Stimulated activated CD8-positive, alpha-beta memory T cell treated with anti-CD3 and anti-CD28 coated beads, Interleukin-4, amount 100 ng/mL, for 4 hours (primary cell): ENCODE results near the gene SFTPB.

Experiments
- DNase-seq, 2 donors: peaks; one replicate each; pipeline ENCODE4 v3.0.0-alpha.2; 2020; ENCODE audit warnings: low read depth in 2 of 2, low spot score in 1 of 2

SFTPB gene

DNA sequence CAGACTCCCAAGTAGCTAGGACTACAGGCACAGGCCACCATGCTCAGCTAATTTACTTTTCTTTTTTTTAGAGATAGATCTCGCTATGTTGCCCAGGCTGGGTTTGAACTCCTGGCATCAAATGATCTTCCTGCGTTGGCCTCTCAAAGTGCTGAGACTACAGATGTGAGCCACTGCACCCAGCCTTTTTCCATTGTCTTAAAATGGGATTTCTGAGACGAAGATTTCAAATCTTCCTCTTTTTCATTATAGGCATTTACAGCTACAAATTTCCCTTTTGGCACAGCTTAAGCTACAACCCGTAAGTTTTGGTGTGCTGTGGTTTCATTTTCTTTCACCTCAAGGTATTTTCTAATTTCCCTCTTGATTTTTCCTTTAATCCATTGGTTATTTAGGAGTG is 34.8 kb upstream of the SFTPB start:
- no peak for DNase-seq

DNA sequence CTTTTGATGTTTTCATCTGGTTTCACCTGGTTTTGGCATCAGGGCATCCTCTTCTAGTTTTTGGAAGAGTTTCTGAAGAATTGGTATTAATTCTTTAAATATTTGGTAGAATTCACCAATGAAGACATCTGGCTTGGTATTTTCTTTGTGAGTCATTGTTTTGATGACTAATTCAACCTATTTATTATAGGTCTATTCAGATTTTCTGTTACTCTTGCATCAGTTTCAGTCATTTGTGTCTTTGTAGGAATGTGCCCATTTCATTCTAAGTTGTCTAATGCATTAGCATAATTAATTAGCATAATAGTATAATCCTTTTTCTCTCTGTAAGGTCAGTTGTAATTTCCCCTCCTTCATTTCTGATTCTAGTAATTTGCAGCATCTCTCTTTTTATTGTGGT is 34.2 kb upstream of the SFTPB start:
- DNase-seq = no peak

DNA sequence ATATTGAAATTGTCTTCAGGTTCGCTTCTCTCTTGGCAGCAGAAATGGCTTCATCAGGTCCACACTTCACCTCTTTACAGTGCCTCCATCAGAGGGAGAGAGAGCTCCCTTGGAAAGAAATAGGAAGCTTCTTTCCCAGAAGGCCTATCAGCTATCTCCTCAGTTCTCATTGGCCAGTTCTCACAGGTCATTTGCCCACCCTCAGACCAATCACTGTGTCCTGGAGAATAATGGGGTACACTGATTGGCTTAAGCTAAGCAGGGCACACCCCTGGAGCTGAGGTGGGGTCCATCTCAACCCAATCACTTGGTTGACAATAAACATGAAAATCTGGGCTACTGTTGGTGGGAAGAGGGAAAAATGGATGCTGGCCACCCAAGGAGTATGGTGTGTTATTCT is 31.3 kb upstream of the SFTPB start:
- no peak for DNase-seq

DNA sequence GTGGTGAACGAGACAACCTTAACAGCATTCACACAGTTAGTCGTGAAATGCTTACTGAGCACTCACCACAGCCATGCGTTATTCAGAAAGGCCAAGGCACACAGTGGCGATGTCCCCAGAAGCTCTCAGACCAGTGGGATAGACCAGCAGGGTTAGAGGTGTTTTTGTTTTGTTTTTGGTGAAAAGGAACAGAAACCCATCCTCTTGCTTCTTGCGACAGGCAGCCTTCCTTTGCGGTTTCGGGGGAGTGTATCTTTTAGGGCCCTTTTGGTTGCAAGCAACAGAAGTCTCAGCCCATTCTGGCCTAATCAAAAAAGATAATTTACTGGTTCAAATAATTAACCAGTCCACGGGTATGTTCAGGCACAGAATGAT is 30.9 kb upstream of the SFTPB start:
- DNase-seq = no peak

DNA sequence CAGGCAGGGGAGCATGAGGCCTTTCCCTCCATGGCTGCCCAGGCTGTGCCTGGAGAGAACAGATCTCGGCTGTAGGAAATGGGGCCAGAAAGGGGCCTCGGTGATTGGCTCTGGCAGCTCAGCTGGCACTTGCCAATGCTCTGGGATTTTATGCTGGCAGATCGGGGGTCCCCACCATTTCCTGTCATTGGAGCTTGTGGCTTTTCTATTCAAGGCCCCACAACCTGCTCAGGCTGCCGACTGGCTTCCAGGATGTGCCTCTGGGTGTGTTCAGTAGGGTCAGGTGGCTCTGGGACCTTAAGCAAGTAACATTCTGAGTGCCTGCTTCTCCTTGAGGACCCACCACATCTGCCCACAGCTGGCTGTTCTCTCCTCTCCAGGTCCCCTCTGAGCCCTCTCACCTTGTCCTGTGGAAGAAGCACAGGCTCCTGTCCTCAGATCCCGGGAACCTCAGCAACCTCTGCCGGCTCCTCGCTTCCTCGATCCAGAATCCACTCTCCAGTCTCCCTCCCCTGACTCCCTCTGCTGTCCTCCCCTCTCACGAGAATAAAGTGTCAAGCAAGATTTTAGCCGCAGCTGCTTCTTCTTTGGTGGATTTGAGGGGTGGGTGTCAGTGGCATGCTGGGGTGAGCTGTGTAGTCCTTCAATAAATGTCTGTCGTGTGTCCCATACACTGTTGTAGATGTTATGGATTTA is 30.3 kb upstream of the SFTPB start:
- no peak for DNase-seq

DNA sequence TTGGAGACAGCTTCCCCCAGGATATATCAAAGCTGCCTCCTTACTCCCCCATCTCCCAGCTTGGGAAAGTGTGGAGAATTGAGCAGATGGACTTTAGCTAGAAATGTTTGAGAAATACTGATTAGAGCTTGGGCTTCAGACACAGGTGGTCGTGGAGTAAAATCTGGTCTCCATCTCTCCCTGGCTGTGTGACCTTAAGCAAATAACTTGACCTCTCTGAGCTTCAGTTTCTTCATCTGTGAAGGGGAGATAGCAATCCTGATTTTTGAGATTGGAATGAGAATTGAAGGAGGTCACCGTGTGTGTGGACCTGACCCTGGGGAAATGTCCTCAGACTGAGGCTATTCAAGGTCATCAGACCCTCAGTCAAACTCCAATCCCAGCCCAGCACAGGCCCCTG is 29.7 kb upstream of the SFTPB start:
- DNase-seq = no peak

DNA sequence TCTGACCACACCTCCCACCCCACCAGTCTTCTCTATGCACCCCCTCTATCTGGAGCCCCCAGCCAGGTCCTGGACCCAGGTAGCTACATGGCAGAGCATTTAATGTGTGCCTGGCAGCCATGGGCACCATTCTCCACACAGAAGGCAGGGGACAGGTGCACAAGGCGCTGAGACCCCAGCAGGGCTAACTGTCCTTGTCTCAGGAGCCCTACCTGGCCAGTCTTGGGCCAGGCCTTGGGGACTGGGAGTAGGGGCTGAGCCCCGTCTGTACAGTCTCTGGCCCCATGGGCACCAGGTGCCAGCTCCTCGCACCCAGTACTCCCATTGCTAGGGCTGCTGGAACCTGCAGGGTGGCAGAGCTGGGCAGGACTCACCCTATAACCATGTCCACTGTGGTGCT is 29.1 kb upstream of the SFTPB start:
- no peak for DNase-seq

DNA sequence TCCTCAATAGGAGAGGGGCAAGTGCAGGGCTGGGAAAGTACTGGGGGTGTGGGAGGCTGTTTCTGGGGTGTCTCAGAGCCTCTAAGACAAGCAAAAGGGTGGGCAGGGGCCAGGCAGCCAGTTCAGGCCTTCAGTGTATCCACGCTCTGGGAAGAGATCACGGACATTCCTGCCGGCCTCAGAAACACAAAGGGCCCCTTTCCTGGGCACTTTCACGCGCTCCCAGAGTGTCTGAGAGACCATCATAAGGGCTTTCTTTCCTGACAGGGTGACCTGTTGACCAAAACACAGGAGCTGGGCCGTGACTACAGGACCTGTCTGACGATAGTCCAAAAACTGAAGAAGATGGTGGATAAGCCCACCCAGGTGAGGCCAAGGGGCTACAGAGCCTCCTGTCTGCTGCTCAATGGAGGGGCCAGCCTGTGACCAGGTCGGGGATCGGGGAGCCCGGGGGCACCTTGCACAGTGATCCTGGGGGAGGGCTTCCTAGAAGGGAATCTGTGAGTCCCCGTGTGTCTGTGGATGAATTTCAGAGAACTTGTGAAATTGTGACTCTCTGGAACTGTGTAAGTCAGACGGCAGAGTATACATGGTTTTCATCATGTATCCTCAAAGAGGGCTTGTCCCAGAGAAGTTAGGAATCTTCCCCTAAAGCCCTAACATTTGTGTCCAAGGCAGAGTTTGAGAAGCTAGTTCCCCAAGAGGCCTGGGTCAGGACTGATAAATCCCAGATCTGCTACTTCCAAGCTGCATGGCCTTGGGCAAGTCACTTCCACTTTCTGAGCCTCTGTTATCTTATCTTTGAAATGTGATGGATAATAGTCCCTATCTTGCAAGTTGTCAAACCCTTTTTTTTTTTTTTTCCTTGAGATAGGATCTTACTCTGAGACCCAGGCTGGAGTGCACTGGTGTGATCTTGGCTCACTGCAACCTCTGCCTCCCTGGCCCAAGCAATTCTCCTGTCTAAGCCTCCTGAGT is 28.0 kb upstream of the SFTPB start:
- DNase-seq = no peak

DNA sequence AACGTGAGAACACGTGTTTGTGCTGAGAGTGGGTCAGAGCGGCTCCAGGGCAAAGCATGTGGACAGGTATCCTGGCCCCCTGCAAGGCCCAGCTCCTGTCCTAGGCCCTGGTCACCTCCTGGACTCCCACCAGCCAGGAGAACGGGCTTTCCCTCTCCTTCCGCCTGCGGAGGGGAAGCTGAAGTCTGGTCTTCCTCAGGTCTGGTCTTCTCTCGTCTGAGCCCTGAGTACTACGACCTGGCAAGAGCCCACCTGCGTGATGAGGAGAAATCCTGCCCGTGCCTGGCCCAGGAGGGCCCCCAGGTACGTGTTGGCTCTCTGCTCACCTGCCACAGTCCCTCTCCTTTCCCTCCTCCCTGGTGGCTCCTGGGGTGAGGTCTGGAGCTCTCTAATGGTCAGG is 27.1 kb upstream of the SFTPB start:
- no peak for DNase-seq

DNA sequence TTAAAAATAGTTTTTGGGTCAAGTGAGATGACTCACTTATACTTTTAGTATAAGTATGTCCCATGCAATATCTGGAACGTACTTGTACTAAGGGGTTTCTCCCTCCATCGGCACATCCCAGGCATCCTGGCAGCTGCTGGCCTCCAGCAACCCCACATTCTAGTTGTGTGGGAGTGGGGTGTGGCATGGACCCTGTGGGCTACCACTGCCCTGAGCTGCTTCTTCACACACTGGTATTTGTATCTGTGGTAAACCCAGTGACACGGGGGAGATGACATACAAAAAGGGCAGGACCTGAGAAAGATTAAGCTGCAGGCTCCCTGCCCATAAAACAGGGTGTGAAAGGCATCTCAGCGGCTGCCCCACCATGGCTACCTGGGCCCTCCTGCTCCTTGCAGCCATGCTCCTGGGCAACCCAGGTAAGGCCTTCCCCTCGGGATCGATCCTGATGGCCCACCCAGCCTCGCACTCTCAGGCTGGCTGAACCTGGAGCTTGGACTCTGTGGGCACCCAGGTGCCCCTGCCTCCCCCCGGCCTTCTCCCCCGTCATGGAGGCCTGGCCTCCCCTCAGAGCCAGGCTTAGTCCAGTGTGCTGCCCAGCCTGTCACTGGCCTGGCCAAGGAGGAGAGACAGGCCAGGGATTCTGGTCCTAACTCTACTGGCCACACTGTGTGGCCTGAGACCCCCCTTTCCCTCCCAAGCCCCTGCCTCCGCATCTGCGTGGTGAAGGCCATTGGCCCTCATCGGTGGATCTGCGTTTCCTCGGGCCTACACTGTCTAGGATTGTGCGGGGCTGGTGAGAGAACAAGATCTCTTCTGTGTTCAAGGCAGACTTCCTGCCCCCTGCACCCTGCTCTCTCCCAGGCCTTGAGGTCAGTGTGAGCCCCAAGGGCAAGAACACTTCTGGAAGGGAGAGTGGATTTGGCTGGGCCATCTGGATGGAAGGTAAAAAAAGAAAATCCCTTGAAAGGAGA is 26.3 kb upstream of the SFTPB start, which contains the start of gene GNLY:
GNLY (plus strand) TSS at position 307 of the 974 bp plus-strand sequence; CDS start at position 368, 61 bp downstream.
- DNase-seq = no peak

DNA sequence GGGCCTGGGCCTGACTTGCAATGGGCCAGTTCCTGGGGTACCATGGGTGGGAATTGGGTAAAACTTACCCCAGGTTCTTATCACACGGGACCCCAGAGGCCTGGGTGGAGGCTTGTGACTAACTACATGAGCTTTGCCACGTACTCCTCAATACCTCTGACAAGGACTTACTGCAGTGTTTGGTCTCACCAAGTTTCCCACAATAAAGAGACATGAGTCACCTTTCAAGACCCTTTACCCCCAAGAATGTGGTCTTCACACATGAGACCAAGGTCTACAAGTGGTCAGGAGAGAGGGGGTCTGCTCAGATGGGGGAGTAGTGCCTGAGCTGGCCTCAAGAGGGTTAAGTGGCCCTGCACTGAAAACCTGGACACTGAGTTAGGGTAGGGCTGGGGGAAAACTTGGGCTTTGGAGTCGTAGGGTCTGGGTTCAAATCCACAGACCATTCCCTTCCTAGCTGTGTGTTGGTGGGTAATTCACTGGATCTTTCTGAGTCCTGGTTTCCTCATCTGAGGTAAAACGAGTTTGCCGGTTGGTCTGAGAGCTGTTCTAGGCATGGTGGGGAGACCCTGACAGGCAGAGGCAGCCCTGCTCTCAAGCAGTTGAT is 24.1 kb upstream of the SFTPB start:
- DNase-seq = no peak

DNA sequence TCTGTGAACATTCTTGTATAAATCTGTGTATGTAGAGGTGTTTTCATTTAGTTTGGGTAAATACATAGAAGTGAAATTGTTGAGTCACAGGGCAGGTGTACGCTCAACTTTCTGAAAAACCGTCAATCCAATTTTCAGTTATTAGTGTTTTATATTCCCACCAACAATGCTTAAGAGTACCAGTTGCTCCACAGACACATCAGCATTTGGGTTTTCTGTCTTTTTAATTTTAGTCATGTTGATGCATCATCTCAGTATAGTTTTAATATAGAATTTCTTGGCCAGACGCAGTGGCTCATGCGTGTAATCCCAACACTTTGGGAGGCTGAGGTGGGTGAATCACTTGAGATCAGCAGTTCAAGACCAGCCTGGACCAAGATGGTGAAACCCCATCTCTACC is 22.9 kb upstream of the SFTPB start:
- DNase-seq = no peak

DNA sequence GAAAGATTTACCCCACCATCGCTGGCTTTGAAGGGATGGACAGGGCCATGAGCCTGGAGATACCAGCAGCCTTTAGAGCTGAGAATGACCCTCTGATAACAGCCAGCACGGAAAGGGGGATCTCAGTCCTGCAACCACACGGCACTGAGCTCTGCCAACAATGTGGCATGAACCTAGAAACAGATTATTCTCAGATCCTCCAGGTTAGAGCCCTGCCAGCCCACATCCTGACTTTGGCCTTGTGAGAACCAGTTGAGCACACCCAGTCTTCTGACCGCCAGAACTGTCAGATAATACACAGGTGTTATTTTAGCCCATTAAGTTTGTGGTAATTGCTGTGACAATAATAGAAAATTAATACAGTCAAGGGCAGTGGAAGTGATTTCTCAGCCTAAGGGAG is 16.8 kb upstream of the SFTPB start:
- DNase-seq = no peak

DNA sequence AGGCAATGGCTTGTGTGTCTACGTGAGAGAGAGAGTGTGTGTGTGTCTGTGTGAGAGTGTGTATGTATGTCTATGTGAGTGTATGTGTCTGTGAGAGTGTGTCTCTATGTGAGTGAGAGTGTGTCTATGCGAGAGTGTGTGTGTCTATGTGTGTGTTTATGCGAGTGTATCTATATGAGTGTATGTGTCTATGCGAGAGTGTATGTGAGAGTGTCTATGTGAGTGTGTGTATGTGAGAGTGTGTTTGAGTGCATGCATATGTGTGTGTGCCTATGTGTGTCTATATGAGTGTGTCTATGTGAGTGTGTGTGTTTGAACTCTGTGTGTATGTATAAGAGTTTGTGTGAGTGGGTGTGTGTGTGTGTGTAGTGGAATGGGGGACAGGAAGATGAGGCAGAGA is 16.4 kb upstream of the SFTPB start:
- DNase-seq = no peak

DNA sequence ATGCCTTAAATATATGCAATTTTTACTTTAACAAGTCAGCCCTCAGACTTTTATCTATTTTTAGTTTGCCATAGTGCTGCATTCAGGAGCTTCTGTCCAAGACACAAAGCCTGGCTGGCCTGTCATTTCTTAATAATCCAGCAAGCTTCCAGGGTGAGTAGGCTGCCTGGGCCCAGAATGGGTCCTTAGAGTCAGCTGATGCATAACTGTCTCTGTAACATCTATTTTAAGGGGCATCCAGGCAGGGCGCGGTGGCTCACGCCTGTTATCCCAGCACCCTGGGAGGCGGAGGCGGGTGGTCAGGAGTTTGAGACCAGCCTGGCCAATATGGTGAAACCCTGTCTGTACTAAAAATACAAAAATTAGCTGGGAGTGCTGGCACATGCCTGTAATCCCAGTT is 14.4 kb upstream of the SFTPB start:
- DNase-seq = no peak

DNA sequence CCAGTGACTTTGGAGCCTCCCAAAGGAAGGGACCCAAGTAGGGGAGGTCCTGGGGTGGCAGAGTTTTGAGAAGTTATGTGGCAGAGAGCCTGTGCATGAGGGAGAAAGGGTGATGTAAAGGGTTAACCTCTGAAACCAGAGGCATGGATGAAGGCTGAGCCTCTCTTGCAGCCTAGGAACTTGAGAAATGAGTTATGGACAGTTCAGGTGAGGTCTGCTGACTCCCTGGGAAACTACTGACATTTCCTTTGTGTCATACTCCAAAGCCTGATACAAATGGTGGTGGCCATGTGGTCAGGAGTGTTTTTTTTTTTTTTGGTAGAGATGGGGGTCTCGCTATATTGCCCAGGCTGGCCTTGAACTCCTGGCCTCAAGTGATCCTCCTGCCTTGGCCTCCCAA is 13.8 kb upstream of the SFTPB start:
- DNase-seq = no peak

DNA sequence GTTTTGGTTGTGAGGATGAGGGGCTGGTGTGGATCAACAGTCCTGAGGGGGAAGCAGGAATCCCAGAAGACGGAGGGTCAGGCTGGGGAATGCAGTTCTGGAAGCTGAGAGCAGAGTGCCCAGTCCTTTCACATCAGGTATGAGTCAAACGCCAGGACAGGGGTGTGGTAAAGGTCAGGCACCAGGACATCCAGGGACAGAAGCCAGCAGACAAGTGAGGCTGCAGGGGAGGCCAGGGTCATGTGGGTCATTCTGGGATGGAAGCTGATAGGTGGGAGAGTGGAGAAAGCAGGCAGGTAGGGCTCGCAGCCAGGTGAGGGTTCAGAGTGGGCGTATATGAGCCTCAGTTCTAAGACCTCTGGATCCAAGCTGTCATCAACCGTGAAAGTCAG is 13.4 kb upstream of the SFTPB start:
- no peak for DNase-seq

DNA sequence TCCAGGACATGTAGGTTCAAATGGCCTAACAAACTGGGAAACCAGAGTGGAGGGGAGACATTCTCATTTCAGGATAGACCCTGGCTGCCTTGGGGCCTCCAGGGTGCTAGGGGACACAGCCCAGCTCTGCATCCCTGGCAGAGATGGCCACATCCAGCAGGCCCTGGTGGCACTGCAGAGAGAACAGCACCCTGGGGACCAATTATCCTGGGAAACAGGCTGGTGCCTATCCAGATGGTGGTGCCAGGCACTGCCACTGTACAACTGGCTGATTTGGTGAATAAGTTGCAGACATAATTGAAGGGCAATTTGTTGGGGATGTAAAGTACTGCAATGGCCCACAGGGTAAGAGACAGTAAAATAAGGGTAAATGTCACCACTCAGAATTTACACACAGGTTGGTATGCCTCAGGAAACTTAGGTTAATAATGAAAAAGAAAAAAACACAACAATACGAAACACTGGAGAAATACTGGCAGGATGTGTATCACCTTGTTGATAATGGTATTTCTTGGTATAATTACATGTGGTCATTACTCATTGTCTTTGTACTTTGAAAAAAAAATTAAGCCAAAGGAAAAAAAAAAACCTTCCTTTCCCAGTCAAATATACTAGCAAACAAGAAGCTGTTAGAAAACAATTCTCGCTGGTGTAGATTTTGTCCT is 12.8 kb upstream of the SFTPB start:
- no peak for DNase-seq

DNA sequence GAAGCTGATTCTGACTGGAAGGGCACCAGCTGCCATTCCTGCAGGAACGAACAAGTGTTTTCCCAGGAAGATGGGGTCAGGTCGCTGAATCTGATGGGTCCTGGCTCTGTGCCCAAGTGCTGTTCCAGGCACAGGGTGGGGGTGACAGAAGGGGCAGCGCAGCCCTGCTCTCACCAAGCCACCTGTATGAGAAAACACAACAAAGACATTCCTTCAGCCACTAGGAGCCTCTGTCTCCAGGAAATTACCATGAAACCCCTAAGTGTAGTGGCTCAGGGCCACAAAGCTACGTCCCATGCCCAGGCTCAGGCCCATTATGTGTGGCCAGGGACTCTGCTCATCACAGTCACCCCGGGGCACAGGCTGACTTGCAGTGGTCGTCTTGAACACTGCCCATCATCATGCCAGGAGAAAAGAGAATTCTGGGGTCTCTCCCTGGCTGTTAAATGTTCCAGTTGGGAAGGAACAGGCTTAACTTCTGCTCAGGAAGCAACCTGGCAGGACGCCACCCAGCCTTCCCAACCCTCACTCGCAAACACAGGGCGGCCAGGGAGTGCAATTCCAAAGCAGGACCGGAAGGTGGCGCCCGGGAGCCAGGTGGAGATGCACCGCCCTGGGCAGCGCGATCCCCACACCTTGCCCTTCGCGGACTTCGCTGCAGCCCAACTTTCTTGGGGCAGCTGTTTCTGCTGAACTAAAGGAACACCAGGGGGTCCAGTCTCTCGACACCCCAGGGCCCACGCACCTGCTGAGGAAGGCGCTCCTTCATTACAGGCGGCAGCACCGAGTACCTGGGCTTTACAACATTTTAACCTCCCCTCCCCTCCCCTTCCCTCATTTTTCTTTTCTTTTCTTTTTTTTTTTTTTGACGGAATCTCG is 11.0 kb upstream of the SFTPB start:
- DNase-seq = peak; percentile 44 to 58
